NCI-H2081 (cell line): ENCODE results near the gene RPL19.
"Not testable (repeated sequence)": the region's sequence is repeated elsewhere in the genome, so short reads cannot be mapped to it uniquely, and the experiment has no call there.

Experiments used
- DNase-seq, 2 experiments: peaks; one replicate each; lab custom pipeline; 2025; lab: John Stamatoyannopoulos, UW

Gene RPL19

GRCh38 chr17:39200070-39200879, at the start of gene RPL19:
Gene RPL19, plus strand, starts transcription at chr17:39200283. Its CDS starts 62 bp downstream, at chr17:39200345.
- DNase-seq, result peak in 1 of 2 experiments; percentile 84

DNA sequence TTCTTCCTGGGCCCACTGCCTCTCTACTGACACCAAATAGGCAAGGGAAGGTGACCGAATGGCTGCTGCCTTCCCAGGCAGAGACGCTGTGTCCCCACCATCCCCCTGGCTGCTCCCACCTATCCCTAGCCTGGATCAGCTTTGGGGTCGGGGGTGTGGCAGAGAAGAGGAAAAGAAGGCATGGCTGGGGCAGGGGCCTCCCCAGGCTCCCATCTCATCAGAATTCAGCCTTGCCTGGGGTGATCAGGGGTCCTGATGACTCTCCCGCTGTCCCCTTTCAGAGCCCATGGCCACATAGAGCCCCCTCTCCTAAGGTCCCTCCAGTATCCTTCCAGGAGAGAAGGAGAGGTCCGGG, 49.3 kb upstream of the RPL19 start:
- no peak for DNase-seq

DNA sequence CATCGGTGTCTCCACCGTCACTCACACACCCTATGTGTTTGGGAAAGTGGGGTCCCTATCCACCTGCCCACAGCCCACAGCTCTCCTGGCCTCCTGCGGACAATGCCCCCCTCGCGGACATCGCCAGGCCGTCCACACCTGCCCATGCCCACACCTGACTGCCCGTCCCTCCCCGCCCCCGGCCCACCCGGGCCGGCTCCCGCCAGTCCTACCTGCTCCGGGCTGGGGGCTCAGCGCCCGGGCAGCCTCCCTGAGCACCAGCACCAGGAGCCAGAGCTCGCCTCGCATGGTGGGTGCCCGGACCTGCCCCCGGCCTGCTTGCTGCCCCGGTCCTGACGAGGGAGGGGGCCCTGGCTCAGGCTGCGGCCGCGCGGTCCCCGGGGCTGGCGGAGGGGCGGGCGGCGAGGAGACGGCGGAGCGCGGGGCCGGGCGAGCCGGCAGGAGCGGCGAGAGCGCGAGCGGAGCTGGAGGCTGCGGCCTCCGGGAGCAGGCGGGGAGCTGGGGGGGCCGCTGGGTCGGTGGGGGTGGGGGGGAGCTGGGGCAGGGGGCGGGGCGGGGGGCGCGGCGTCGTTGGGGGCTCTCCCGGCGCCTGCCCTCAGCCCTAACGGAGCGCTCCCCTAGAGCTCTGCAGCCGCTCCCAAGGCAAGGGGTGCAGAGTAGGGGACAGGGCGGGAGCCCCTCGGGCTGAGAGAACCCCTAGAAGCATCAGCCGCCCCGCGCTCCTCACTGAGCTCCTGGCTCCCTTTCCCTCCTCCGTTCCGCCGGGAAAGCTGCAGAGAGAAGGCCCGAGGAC, 48.7 kb upstream of the RPL19 start, which contains the start of gene PLXDC1:
PLXDC1 (minus strand) TSS at position 488 of the 793 bp plus-strand sequence; CDS start at position 288, 200 bp downstream.
- no peak for DNase-seq

DNA sequence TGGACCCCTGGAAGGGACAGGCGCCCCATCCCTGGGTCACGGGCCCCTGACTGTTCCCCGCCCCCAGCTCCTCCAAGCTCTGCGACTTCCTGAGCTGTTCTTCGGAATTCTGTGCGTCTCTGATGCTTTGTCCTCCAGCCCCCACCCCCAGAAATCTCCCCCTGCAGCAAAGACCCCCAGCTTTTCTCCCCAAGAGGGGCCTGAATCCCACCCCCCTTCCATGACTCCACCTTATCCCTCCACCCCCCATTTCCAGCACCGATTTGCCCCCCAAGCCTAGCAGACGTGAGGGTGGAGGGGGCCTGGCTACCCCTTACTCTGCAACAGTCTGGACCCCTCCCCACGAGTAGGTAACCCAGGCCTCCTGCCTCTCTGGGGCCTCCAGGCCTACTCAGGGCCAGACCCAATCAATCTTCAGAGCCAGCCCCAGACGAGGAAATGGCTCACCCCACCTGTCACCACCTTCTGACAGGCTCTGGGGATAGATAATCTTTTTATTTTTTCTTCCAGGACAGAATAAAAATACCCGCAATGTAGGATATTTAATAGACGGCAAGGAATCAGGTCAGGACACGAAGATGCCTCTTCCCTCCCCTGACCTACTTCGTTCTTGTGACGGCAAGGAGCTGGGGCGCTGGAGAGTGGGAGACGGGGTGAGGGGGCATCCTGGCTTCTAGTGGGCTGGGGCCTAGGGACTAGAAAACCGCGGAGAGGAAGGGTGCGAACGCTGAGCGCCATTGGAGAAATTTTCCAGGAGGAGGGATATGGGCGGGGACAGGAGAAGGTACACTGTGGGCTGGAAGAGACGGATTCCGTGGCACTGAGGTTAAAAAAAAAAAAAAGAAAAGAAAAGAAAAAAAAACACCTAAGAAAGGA, 47.9 kb upstream of the RPL19 start:
- DNase-seq, result no peak

- DNase-seq, result peak; percentile 83 to 89
These were observed 46.5 kb upstream of the RPL19 start for GRCh38 chr17:39153599-39154051.

GRCh38 chr17:39155654-39156053, 44.4 kb upstream of the RPL19 start:
- DNase-seq, result no peak

- no peak for DNase-seq
These were observed 43.6 kb upstream of the RPL19 start for GRCh38 chr17:39156491-39156890.

DNA sequence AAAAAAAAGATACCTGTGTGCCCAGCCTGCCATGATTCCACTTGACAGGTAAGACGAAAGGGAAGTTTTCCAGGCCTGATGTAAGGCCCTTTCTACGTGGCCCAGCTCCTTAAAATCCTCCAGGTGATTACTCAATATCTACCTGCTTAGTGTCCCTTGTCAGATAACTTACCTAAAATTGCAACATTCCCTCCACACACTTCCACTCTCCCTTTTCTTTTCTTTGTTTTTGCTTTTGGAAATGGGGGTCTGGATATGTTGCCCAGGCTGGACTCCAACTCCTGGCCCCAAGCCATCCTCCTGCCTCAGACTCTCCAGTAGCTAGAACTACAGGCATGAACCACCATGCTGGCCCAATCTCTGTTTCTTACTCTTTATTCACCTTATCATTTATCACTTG, 41.5 kb upstream of the RPL19 start:
- DNase-seq, result no peak

DNA sequence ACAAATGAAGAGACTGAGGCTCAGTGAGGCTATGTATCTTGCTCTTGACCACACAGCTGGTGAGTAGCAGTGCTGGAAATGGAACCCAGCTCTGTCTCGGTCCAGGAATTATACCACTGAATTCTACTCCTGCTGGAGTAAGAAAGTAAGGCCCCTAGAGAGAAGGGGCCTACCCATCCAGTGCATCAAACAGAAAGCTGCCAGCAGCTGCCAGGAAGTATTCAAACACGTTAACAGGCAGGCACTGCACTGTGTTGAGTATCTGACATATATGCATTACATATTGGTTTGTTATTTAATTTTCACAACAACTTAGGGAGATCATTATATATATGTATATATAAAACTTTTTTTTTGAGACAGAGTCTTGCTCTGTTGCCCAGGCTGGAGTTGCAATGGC, 38.1 kb upstream of the RPL19 start:
- DNase-seq, result no peak

- peak; percentile 60 to 77 for DNase-seq
These were observed 35.4 kb upstream of the RPL19 start for GRCh38 chr17:39164675-39165143.

- DNase-seq, result no peak
These were observed 34.8 kb upstream of the RPL19 start for GRCh38 chr17:39165178-39165840.

DNA sequence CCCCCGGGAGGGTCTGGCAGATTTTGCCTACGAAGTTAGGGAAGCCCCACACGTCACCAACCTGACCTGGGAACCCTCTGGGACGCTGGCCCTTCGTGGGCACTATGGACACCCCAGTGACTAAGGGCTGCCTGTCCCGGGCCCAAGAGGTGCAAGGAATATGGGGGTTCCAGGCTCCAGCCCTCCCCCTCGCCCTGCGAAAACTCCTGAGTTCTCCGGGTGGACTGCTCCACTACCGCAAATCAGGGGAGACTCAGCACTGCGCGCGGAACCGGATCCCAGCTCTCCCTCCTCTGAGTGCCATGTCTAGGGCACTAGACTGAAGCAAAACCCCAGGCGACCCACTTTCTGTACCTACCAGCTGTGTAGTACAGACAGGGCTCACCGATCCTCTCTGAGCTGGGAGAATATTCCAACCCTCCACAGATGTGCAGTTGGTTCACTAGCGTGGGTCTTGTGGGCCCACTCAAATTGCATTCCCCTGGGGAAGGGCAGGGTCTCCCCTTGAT, 34.2 kb upstream of the RPL19 start, which contains the start of gene ARL5C:
ARL5C (minus strand) TSS at position 321 of the 509 bp plus-strand sequence. CDS start 401 bp downstream, outside the sequence.
- DNase-seq, result no peak

GRCh38 chr17:39166437-39167335, 33.4 kb upstream of the RPL19 start:
- no peak for DNase-seq

DNA sequence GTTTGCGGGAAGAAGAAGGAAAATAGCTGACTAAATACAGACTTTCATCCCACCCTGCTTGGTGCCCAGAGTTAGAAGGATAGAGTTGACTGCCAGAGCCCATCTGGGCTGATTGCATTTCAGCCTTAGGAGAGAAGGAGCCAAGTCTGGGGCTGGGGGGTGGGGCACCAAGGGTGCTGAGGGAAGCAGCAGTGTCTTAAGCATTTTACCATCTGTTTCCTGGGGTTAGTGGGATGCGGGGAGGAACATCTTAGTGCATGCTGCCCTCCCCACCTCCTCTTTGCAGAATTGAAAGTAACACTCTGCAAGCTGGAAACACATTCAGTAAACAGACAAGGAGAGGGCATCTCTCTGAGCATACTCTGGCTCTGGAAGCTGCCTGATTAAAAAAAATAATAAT, 32.6 kb upstream of the RPL19 start:
- DNase-seq, result no peak

GRCh38 chr17:39168503-39168902, 31.6 kb upstream of the RPL19 start:
- DNase-seq, result not testable (repeated sequence)

GRCh38 chr17:39169101-39169500, 31.0 kb upstream of the RPL19 start:
- DNase-seq, result no peak

DNA sequence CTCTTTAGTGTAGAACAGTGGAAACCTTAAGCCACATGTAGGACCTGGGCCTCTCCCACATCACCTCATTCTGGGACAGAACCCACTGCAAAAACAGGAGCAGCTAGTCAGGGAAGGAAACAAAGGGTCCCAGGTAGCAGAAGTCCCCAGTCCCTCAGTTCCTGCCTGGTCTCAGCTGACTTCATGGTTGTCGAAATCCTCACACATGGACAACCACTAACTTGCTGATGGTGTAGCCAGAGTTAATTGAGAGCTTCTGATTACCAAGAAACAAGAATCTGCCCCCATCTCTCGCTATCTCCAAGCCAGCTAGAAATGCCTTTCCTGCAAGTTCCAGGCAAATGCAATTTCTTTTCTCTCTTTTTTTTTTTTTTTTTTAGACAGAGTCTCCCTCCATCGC, 30.6 kb upstream of the RPL19 start:
- DNase-seq, result no peak

- no peak for DNase-seq
These were observed 30.0 kb upstream of the RPL19 start for GRCh38 chr17:39170109-39170508.

DNA sequence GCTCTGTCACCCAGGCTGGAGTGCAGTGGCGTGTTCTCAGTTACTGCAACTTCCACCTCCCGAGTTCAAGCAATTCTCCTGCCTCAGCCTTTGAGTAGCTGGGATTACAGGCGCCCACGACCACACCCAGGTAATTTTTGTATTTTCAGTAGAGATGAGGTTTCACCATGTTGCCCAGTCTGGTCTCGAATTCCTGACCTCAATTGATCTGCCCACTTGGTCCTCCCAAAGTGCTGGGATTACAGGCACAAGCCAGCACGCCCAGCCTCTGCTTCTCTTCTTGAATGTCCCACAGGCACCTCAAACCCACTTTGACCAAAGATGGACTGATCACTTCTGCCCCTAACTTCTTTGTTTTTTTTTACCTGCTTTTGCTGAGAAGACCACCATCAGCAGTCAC, 29.5 kb upstream of the RPL19 start:
- DNase-seq, result no peak

DNA sequence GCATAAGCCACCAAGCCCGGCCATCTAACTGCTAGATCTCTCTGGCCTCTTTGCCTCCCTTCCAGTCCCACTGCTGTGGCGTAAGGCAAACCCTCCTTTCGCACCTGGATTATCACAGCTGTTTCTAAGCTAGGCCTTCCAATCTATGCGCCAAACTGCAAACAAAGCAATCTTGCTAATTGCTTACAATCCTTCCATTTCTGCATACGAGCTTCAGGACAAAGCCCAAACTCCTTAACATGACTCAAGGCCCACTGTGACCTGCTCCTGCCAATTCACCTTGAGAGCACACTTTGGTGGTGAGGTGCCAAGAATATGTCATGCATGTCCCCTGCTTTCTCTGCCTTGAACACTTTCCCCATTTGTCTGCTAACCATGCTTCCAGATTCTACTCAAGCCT, 28.1 kb upstream of the RPL19 start:
- no peak for DNase-seq
